HL-60 (cell line): ENCODE results near the gene GPR107.

Source experiments
- POLR2AphosphoS5 ChIP-seq: IDR thresholded peaks from 2 replicates; pipeline ENCODE4 v1.6.1; 2012; ENCODE audit warnings: low read depth
- SPI1 ChIP-seq: IDR thresholded peaks from 2 replicates; pipeline ENCODE4 v1.6.1; 2012; ENCODE audit warnings: low read depth, mild to moderate bottlenecking, borderline replicate concordance
- TF ChIP-seq, protein P1 (sequence below): IDR thresholded peaks from one replicate; pipeline ENCODE4 v1.5.1; 2011; ENCODE audit warnings: low read length, control low read depth, inconsistent platforms; ENCODE audit not compliant: insufficient read depth
- TF ChIP-seq, protein P2 (sequence below): IDR thresholded peaks from 2 replicates; pipeline ENCODE4 v1.6.1; 2012; ENCODE audit warnings: low read depth; ENCODE audit not compliant: insufficient replicate concordance

DNA sequence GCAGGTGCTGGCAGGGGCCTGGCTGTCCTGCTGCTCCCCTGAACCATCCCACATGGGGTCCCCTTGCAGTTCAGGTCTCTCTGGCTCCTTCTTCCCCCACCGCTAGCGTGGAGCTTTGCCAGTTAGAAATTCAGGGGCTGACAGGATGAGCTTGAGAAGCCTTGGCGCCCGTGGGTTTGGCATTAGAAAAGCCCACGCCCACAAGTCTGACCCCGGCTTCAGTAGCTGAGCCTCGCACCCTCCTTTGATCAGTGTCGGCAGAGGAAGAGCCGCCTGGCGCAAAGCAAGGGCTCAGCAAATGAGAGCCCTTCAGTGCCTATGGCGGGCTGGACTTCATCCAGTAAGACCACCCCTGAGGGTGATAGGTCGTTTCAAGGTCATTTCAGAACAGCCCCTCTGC, 88.3 kb downstream of the GPR107 start:
- TF ChIP-seq POLR2AphosphoS5 (no peak), SPI1 (no peak)
- TF ChIP-seq, protein P1, sequence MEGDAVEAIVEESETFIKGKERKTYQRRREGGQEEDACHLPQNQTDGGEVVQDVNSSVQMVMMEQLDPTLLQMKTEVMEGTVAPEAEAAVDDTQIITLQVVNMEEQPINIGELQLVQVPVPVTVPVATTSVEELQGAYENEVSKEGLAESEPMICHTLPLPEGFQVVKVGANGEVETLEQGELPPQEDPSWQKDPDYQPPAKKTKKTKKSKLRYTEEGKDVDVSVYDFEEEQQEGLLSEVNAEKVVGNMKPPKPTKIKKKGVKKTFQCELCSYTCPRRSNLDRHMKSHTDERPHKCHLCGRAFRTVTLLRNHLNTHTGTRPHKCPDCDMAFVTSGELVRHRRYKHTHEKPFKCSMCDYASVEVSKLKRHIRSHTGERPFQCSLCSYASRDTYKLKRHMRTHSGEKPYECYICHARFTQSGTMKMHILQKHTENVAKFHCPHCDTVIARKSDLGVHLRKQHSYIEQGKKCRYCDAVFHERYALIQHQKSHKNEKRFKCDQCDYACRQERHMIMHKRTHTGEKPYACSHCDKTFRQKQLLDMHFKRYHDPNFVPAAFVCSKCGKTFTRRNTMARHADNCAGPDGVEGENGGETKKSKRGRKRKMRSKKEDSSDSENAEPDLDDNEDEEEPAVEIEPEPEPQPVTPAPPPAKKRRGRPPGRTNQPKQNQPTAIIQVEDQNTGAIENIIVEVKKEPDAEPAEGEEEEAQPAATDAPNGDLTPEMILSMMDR, result no peak
- TF ChIP-seq, protein P2, sequence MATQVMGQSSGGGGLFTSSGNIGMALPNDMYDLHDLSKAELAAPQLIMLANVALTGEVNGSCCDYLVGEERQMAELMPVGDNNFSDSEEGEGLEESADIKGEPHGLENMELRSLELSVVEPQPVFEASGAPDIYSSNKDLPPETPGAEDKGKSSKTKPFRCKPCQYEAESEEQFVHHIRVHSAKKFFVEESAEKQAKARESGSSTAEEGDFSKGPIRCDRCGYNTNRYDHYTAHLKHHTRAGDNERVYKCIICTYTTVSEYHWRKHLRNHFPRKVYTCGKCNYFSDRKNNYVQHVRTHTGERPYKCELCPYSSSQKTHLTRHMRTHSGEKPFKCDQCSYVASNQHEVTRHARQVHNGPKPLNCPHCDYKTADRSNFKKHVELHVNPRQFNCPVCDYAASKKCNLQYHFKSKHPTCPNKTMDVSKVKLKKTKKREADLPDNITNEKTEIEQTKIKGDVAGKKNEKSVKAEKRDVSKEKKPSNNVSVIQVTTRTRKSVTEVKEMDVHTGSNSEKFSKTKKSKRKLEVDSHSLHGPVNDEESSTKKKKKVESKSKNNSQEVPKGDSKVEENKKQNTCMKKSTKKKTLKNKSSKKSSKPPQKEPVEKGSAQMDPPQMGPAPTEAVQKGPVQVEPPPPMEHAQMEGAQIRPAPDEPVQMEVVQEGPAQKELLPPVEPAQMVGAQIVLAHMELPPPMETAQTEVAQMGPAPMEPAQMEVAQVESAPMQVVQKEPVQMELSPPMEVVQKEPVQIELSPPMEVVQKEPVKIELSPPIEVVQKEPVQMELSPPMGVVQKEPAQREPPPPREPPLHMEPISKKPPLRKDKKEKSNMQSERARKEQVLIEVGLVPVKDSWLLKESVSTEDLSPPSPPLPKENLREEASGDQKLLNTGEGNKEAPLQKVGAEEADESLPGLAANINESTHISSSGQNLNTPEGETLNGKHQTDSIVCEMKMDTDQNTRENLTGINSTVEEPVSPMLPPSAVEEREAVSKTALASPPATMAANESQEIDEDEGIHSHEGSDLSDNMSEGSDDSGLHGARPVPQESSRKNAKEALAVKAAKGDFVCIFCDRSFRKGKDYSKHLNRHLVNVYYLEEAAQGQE, result no peak
